HepG2 (cell line): Measurements from ENCODE around the gene FBLN5. TPM values are rescaled to one million over a fixed set of nuclear protein-coding genes. Genes with fewer than 3 reads are reported as not detected.

Source experiments
- AGO1 ChIP-seq: fragments of 200-400 bp; formaldehyde crosslinking; IDR thresholded peaks from 2 replicates; pipeline ENCODE4 v1.6.1; 2017; ENCODE audit warnings: mild to moderate bottlenecking, low read depth, low read length, moderate library complexity; ENCODE audit not compliant: poor library complexity, severe bottlenecking
- CREB1 ChIP-seq, 2 experiments: fragments of 450-650 bp in 1 of 2; IDR thresholded peaks; 2 replicates each; pipeline ENCODE4 v1.6.1; 2016 to 2017; ENCODE audit warnings: control low read depth in 1 of 2, mild to moderate bottlenecking in 1 of 2, missing compliant biosample characterization in 1 of 2, missing genetic modification characterization in 1 of 2
- CREM ChIP-seq, 2 experiments: sonication (generic) in 1 of 2; formaldehyde crosslinking in 1 of 2; IDR thresholded peaks; 2 replicates each; pipeline versions ENCODE4 v1.4.0 to v1.6.1; 2016 to 2020; ENCODE audit warnings: antibody characterized with exemption in 1 of 2, mild to moderate bottlenecking in 1 of 2, missing genetic modification reagents in 1 of 2
- EEA1 ChIP-seq: sonication (generic); formaldehyde crosslinking; IDR thresholded peaks from 2 replicates; pipeline ENCODE4 v1.5.1; 2020; ENCODE audit warnings: mild to moderate bottlenecking, missing genetic modification reagents, borderline replicate concordance
- HNRNPH1 ChIP-seq: fragments of 200-400 bp; formaldehyde crosslinking; optimal IDR thresholded peaks from 2 replicates; pipeline ENCODE3; 2017; ENCODE audit warnings: mild to moderate bottlenecking, low read depth, low read length
- IRF2 ChIP-seq: IDR thresholded peaks from 2 replicates; pipeline ENCODE4 v1.6.1; 2018; ENCODE audit warnings: missing genetic modification reagents, missing compliant biosample characterization
- KDM5B ChIP-seq: sonication (generic); formaldehyde crosslinking; IDR thresholded peaks from 2 replicates; pipeline ENCODE4 v1.4.0; 2020; ENCODE audit warnings: missing genetic modification reagents, mild to moderate bottlenecking, borderline replicate concordance
- MYC ChIP-seq: sonication (generic); formaldehyde crosslinking; IDR thresholded peaks from 2 replicates; pipeline ENCODE4 v1.9.0; 2021; ENCODE audit warnings: missing genetic modification reagents, borderline replicate concordance
- MYPOP ChIP-seq: sonication (generic); formaldehyde crosslinking; IDR thresholded peaks from 2 replicates; pipeline ENCODE4 v1.8.1; 2023; ENCODE audit warnings: mild to moderate bottlenecking, moderate library complexity, missing genetic modification reagents
- NFATC3 ChIP-seq: sonication (generic); formaldehyde crosslinking; IDR thresholded peaks from 2 replicates; pipeline ENCODE4 v1.5.1; 2020; ENCODE audit warnings: mild to moderate bottlenecking, missing genetic modification reagents
- NFRKB ChIP-seq: fragments of 450-650 bp; IDR thresholded peaks from 2 replicates; pipeline ENCODE4 v1.6.1; 2017
- SP5 ChIP-seq: IDR thresholded peaks from 2 replicates; pipeline ENCODE4 v1.6.1; 2016; ENCODE audit warnings: low read depth, borderline replicate concordance
- SYNCRIP ChIP-seq: fragments of 200-400 bp; formaldehyde crosslinking; IDR thresholded peaks from 2 replicates; pipeline ENCODE4 v1.6.1; 2018; ENCODE audit warnings: mild to moderate bottlenecking, low read depth, low read length; ENCODE audit not compliant: insufficient read depth
- ZBTB25 ChIP-seq: IDR thresholded peaks from 2 replicates; pipeline ENCODE4 v1.6.1; 2018; ENCODE audit warnings: missing genetic modification reagents
- ZBTB44 ChIP-seq: sonication (generic); formaldehyde crosslinking; IDR thresholded peaks from 2 replicates; pipeline ENCODE4 v1.4.0; 2020; ENCODE audit warnings: missing genetic modification reagents
- ZC3H4 ChIP-seq: sonication (generic); formaldehyde crosslinking; IDR thresholded peaks from 2 replicates; pipeline ENCODE4 v1.4.0; 2020; ENCODE audit warnings: missing genetic modification reagents, borderline replicate concordance
- ZNF138 ChIP-seq: sonication (generic); formaldehyde crosslinking; IDR thresholded peaks from 2 replicates; pipeline ENCODE4 v1.5.0; 2020; ENCODE audit warnings: mild to moderate bottlenecking, low read depth, missing genetic modification reagents
- ZNF235 ChIP-seq: sonication (generic); formaldehyde crosslinking; IDR thresholded peaks from 2 replicates; pipeline ENCODE4 v1.8.1; 2023; ENCODE audit warnings: mild to moderate bottlenecking, missing genetic modification reagents, borderline replicate concordance
- ZNF605 ChIP-seq: sonication (generic); formaldehyde crosslinking; IDR thresholded peaks from 2 replicates; pipeline ENCODE4 v1.8.0; 2022; ENCODE audit warnings: mild to moderate bottlenecking, missing genetic modification reagents
- ZNF777 ChIP-seq: sonication (generic); formaldehyde crosslinking; IDR thresholded peaks from 2 replicates; pipeline ENCODE4 v1.4.0; 2020; ENCODE audit warnings: missing genetic modification reagents
- polyA plus RNA-seq, 8 experiments: library from polyadenylated mRNA; depleted of rRNA in 3 of 8; stranded (reverse) in 7 of 8; unstranded in 1 of 8; fragments of >200 nt; fragmentation: Illumina TruSeq in 4 of 8; extraction: Trizol in 4 of 8; gene quantifications; 2 replicates each; pipeline versions ENCODE4 v1.2.1 to v1.2.3, GENCODE V29; 2011 to 2016; ENCODE audit warnings: low read depth in 4 of 8, missing spikeins in 1 of 8, mixed read lengths in 1 of 8; ENCODE audit not compliant: insufficient read depth in 1 of 8
- total RNA-seq, 5 experiments: library from RNA; depleted of rRNA; stranded (reverse); fragments of >200 nt; fragmentation: Illumina TruSeq; extraction: Trizol; gene quantifications; 2 replicates each; pipeline ENCODE4 v1.2.3, GENCODE V29; 2016; ENCODE audit warnings: low read depth in 1 of 5
- TF ChIP-seq, protein P1 (sequence below): sonication (generic); formaldehyde crosslinking; IDR thresholded peaks from 2 replicates; pipeline ENCODE4 v1.4.0; 2020; ENCODE audit warnings: missing genetic modification reagents, mild to moderate bottlenecking, borderline replicate concordance
- TF ChIP-seq, protein P2 (sequence below): sonication (generic); formaldehyde crosslinking; IDR thresholded peaks from 2 replicates; pipeline ENCODE4 v1.8.0; 2022; ENCODE audit warnings: mild to moderate bottlenecking, missing genetic modification reagents; ENCODE audit not compliant: insufficient replicate concordance

FBLN5 gene
- total and polyA plus RNA-seq, 2 of the 13 experiments (the other 11 are each of a cell fraction or from before 2014, with no cell fraction given): 0.38 to 0.77 TPM

GRCh38 chr14:91957876-91958313, 10.4 kb upstream of the FBLN5 start (continued):
- TF ChIP-seq, protein P1, sequence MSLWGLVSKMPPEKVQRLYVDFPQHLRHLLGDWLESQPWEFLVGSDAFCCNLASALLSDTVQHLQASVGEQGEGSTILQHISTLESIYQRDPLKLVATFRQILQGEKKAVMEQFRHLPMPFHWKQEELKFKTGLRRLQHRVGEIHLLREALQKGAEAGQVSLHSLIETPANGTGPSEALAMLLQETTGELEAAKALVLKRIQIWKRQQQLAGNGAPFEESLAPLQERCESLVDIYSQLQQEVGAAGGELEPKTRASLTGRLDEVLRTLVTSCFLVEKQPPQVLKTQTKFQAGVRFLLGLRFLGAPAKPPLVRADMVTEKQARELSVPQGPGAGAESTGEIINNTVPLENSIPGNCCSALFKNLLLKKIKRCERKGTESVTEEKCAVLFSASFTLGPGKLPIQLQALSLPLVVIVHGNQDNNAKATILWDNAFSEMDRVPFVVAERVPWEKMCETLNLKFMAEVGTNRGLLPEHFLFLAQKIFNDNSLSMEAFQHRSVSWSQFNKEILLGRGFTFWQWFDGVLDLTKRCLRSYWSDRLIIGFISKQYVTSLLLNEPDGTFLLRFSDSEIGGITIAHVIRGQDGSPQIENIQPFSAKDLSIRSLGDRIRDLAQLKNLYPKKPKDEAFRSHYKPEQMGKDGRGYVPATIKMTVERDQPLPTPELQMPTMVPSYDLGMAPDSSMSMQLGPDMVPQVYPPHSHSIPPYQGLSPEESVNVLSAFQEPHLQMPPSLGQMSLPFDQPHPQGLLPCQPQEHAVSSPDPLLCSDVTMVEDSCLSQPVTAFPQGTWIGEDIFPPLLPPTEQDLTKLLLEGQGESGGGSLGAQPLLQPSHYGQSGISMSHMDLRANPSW (CRISPR knock-in tag): peak; percentile 55; the same call in 1 of the 2 replicates
- TF ChIP-seq NFRKB: no peak
- no peak for TF ChIP-seq ZNF235 (CRISPR knock-in tag)
- peak; percentile 33; the same call in 1 of the 2 replicates for TF ChIP-seq KDM5B (CRISPR knock-in tag)
- TF ChIP-seq ZC3H4 (CRISPR knock-in tag): no peak
- TF ChIP-seq IRF2 (CRISPR knock-in tag): 0 out of 2 replicates have a peak, but pooled peaks have one; percentile 27
- no peak for TF ChIP-seq ZNF138 (CRISPR knock-in tag)
- TF ChIP-seq MYPOP: no peak; the same call in 1 of the 2 replicates
- no peak for TF ChIP-seq SYNCRIP
- TF ChIP-seq NFATC3 (CRISPR knock-in tag): no peak
- peak; percentile 84 for TF ChIP-seq ZNF605
- peak; percentile 44; the same call in 1 of the 2 replicates for TF ChIP-seq CREM (IDR thresholded peaks at IDR 0.05)
- no peak for TF ChIP-seq CREM (CRISPR knock-in tag; IDR thresholded peaks at IDR 0.05)
- TF ChIP-seq, protein P2, sequence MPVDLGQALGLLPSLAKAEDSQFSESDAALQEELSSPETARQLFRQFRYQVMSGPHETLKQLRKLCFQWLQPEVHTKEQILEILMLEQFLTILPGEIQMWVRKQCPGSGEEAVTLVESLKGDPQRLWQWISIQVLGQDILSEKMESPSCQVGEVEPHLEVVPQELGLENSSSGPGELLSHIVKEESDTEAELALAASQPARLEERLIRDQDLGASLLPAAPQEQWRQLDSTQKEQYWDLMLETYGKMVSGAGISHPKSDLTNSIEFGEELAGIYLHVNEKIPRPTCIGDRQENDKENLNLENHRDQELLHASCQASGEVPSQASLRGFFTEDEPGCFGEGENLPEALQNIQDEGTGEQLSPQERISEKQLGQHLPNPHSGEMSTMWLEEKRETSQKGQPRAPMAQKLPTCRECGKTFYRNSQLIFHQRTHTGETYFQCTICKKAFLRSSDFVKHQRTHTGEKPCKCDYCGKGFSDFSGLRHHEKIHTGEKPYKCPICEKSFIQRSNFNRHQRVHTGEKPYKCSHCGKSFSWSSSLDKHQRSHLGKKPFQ (CRISPR knock-in tag): no peak
- no peak for TF ChIP-seq ZBTB44 (CRISPR knock-in tag)
- TF ChIP-seq EEA1: no peak
- 0 out of 2 replicates have a peak, but pooled peaks have one; percentile 10 for TF ChIP-seq SP5 (CRISPR knock-in tag)
- no peak for TF ChIP-seq ZNF777 (CRISPR knock-in tag)
- peak; percentile 48; the same call in 1 of the 2 replicates for TF ChIP-seq MYC (CRISPR knock-in tag)
- no peak for TF ChIP-seq ZBTB25 (CRISPR knock-in tag)
- TF ChIP-seq HNRNPH1: no peak
- TF ChIP-seq CREB1 (IDR thresholded peaks at IDR 0.05): peak; percentile 26; the same call in 1 of the 2 replicates
- no peak for TF ChIP-seq CREB1 (CRISPR knock-in tag; IDR thresholded peaks at IDR 0.05)
- no peak for TF ChIP-seq AGO1
